IPS-NIHi7 (cell line): Measurements from ENCODE around the gene WDR33.
A peak's percentile ranks its signal among the peaks of the same experiment; 100 is the strongest.
"Not testable (repeated sequence)": the region's sequence is repeated elsewhere in the genome, so short reads cannot be mapped to it uniquely, and the experiment has no call there.

Experiments
- DNase-seq: peaks from one replicate; pipeline ENCODE4 v3.0.0; 2012; ENCODE audit warnings: mixed read lengths; ENCODE audit errors: extremely low spot score

The WDR33 gene

GRCh38 chr2:127810619-127811396, at the start of gene WDR33:
WDR33 (minus strand) TSS chr2:127811171; CDS start chr2:127770981, 40,190 bp downstream.
- peak; percentile 100 for DNase-seq

GRCh38 chr2:127860130-127860529, 49.2 kb upstream of the WDR33 start:
- DNase-seq = no peak

- DNase-seq = peak; percentile 92
Observed at GRCh38 chr2:127859712-127860085, 48.7 kb upstream of the WDR33 start.

GRCh38 chr2:127857265-127857808, 46.4 kb upstream of the WDR33 start:
- DNase-seq = peak; percentile 43

- DNase-seq = no peak
Observed at GRCh38 chr2:127853671-127854070, 42.7 kb upstream of the WDR33 start.

- no peak for DNase-seq
Observed at GRCh38 chr2:127852388-127852787, 41.4 kb upstream of the WDR33 start.

GRCh38 chr2:127847931-127848330, 37.0 kb upstream of the WDR33 start:
- no peak for DNase-seq

GRCh38 chr2:127844973-127845372, 34.0 kb upstream of the WDR33 start:
- DNase-seq = no peak

GRCh38 chr2:127843677-127844076, 32.7 kb upstream of the WDR33 start:
- no peak for DNase-seq

GRCh38 chr2:127841466-127842178, 30.7 kb upstream of the WDR33 start:
- no peak for DNase-seq

GRCh38 chr2:127840893-127841292, 29.9 kb upstream of the WDR33 start:
- no peak for DNase-seq

GRCh38 chr2:127834951-127835350, 24.0 kb upstream of the WDR33 start:
- no peak for DNase-seq

- DNase-seq = peak; percentile 67
Observed at GRCh38 chr2:127829845-127830246, 18.9 kb upstream of the WDR33 start.

- not testable (repeated sequence) for DNase-seq
Observed at GRCh38 chr2:127826708-127827107, 15.7 kb upstream of the WDR33 start.

- no peak for DNase-seq
Observed at GRCh38 chr2:127826047-127826446, 15.1 kb upstream of the WDR33 start.

GRCh38 chr2:127820080-127820668, 9.2 kb upstream of the WDR33 start:
- peak; percentile 17 for DNase-seq

GRCh38 chr2:127818794-127819425, 7.9 kb upstream of the WDR33 start:
- DNase-seq = no peak

- DNase-seq = no peak
Observed at GRCh38 chr2:127818241-127818640, 7.3 kb upstream of the WDR33 start.

- DNase-seq = no peak
Observed at GRCh38 chr2:127814677-127815076, 3.7 kb upstream of the WDR33 start.

GRCh38 chr2:127812441-127812840, 1.5 kb upstream of the WDR33 start:
- not testable (repeated sequence) for DNase-seq

- no peak for DNase-seq
Observed at GRCh38 chr2:127811397-127812321, 688 bp upstream of the WDR33 start.
